HG03159 (cell line): ENCODE results near the gene OSBPL6.
A peak's percentile ranks its signal among the peaks of the same experiment; 100 is the strongest.

Experiments
- ATAC-seq: cut with Tn5 transposase; IDR thresholded peaks from one replicate; pipeline ENCODE4 v1.9.1; 2021; ENCODE audit warnings: mild to moderate bottlenecking, moderate library complexity; ENCODE audit not compliant: unreplicated experiment

The OSBPL6 gene

DNA sequence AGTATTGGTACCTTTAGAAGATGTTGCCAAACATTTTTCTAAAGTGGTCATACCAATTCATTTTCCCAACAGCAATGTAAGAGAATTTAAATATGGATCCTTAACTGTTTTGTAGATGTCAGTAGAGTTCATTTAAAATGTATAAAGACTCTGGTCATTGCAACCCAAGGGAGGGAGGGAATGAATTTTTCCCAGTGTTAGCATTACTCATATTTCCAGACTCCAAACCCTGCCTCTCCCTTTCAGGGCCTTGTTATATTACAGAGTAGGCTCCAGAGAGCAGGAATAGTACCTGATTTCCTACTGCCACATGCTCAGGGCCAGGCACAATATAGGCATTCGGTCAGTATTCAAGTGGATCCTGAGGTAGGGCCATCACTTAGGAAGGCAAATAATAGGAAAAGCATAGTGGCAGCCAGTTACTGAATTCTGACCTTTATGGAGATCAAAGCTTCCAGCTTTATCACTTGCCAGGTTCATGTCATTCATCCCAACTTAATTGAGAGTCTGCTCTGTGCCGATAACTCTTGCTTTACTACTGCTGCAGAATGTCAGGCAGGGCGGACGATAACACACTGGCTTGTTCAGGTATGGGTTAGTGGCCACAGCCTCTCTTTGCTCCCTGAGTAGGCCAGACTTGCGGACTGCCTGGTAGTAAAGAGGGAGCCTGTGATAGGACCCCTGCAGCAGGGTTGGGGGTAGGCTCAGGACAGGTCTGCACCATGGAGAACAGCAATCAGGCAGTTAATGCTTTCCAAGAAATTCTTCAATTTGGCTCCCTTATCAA is 75.3 kb downstream of the OSBPL6 start:
- no peak for ATAC-seq

GRCh38 chr2:178270338-178270737 is 76.0 kb downstream of the OSBPL6 start:
- ATAC-seq, result no peak

- no peak for ATAC-seq
Observed at GRCh38 chr2:178271094-178271493, 76.8 kb downstream of the OSBPL6 start.

DNA sequence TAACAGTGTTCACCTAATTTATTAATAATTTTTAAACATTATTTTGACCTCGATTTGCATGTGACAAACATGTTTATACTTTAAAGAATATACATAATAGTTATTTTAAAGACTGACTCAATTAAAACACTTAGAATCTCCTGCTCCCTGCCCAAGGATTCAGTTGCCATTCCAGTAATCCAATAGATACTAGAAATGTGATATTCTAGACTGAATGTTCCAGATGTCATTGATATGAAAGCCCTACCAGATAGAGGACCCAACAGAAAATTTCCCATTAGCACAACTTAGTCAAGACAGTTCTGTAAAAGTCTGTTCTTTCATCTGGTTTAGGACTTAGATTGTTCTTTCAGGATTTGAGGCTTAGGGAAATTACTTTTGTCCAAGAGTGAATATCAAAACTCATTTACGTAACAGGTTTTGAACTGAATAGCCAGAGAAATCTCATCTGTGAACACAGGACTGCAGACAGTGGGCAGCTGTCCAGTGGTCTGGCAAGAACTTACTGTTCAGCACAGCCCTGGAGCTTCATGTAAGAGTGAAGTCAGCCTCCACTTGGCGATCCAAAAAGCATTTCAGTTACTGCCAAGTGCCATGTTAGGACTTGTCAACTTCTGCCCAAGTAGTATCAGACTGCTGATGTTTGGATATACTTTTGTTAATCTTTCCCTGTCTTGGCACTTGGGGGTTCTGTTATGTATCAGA is 77.5 kb downstream of the OSBPL6 start:
- ATAC-seq, result no peak

DNA sequence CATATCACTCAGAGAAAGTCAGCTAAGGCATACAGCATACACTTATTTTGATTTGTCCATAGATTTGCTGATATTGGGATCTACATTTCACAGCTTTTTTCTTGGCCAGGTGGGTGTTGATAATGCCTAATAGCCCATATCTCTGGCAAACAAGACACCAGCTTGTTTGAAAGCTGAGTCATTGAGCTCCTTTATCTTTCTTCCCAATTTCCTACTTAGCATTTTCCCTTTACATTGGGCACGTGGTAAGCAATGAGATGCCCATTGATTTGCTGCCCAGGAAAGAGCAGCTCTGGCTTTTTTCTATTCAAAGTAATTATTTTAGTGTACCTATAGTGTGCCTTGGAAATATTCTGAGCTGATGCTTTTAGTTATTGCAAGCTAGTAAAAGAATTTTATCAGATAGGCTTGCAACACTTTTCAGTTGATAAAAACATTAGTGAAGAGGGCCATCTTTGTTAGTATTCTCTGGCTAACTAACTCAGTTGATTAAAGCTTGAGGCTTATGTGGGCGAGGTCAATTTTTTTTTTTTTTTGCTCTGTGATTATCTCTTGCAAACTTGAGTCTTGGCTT is 79.6 kb downstream of the OSBPL6 start:
- no peak for ATAC-seq

GRCh38 chr2:178275600-178275999 is 81.3 kb downstream of the OSBPL6 start:
- ATAC-seq, result no peak

DNA sequence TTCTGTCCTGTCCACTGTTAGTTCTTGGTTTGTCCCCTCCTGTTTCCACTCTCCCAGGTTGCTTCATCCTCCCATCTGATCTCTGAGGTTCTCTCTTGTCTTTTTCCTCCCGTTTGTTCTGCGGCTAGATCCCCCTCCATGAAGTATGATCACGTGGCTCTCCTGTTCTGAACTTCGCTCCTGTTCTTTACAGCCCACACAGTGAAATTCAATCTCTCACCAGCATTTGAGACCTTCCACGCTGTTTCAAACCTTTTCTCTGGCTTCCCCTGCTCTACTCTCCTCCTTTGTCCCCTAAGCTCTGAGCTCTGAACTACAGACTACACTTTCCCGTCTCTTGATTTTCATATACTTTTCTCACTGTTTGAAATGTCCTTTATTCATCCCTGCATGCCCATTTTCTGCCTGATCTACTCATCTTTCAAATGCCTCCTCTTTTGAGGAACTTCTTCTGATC is 83.5 kb downstream of the OSBPL6 start:
- no peak for ATAC-seq

DNA sequence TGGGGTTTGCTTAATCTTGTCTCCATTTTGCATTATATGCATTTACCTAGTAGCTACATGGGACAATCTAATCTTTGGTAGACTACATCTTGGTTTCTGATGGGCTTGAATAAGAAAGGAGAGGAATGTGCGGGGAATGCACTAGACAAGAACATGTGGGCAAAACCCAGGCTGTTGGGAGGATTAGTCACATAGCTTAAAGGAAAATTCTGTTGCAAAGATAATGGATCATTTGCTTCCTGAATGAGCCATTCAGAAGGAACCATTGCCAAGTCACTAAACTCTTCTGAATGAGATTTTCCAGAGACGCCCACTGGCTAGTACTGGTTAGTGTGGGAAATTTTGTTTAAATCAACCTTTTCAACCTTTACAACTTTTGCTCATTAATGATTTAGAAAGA is 84.8 kb downstream of the OSBPL6 start:
- no peak for ATAC-seq

DNA sequence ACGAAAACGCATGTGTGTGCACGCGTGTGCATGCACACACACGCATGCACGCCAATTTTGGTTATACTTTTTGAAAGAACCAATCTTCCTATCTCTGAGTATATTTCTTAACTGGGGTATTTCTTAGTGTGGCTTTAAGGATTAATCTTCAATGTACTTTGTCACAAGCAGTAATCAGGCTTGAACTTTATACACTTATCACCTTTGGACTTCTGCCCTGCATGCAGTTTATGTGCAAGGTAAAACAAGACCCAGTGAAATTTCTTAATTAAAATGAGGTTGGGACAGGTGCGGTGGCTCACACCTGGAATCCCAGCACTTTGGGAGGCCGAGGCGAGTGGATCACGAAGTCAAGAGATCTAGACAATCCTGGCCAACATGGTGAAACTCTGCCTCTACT is 85.3 kb downstream of the OSBPL6 start:
- ATAC-seq, result no peak

GRCh38 chr2:178280244-178280852 is 86.0 kb downstream of the OSBPL6 start:
- ATAC-seq, result peak; percentile 87

GRCh38 chr2:178282075-178282815 is 87.9 kb downstream of the OSBPL6 start:
- no peak for ATAC-seq

GRCh38 chr2:178283341-178283918 is 89.1 kb downstream of the OSBPL6 start:
- ATAC-seq, result no peak

- no peak for ATAC-seq
Observed at GRCh38 chr2:178284613-178285286, 90.4 kb downstream of the OSBPL6 start.

DNA sequence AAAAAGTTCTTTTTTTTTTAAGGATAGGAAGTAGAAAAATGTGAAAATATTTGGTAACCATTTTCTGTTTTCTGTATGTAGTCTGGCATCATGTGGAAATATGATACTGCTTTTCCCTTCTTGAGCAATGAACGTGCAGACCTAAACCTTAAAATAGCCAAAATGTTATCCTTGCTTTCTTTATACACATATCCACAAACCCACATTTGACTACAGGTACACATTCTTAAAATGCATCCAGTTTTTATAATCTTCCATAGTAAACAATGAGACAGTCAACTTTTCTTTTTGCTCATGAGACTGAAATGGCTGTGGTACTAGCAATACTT is 90.9 kb downstream of the OSBPL6 start:
- ATAC-seq, result no peak

DNA sequence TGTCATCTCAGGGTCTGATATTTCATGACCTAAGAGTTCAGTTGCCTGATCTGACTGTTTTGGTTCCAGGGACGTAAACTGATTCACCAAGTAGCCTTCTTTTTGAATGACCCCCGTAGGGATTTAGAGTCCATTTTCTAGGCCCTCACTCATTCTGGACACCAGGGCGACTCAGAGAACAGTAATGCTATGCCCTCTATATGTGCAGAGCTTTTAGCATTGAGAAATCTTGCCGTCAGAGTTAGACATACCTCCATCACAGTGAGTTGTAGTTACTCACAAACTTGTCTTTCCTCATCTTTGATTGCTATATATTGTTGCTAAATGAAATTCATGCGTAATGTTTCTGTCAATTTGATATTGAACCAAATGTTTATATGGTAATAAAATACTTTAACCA is 92.3 kb downstream of the OSBPL6 start:
- ATAC-seq, result no peak

DNA sequence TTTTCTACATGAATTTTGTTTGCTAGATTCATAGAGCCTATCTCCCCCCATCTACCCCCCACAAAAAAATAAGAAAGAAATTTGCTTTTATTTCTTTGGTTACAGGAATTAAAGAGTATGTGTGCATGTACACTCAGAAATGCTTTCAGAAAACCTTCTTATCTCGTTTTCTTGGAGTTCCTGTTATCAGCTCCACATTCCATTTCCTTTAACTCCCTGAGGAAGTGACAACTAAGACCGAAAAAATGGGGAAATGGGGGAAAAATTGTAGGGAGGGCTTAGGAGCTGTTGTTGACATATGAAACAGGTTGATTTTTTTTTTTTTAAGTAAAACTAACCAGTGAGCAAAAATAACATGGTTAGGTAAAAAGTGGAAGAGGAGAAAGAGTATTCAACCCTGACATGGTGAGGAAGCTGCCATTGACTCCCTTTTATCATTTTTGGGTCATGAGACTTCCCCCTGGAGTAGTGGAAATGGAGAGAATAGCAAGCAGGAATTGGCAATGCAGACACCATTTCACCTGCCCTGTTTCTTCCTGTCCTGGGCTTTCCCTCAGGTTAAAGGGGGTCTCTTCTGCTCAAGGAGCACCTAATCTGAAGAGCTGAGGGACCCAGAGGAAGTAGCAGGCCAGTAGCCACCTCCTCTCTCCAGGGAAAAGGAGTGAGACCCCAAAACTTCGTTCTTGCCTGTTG is 93.5 kb downstream of the OSBPL6 start:
- ATAC-seq, result no peak

- no peak for ATAC-seq
Observed at GRCh38 chr2:178291703-178292102, 97.4 kb downstream of the OSBPL6 start.

DNA sequence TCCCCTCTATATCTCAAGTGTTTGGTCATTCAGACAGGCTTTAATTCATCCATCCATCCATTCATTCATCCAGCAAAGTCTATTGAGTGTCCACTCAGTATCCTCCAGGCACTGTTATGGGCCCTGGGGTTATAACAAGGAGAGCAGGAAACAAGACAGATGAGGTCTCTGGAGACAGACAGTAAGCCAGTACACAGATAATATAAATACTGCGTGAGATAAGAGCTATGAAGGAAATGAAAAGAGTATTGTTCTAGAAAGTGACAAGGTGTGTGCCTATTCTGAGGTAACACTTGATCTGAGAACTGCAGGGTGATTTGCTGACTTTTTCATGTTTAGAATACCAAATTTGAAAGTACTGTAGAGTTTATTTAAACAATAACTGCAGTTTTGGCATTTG is 98.3 kb downstream of the OSBPL6 start:
- no peak for ATAC-seq

- ATAC-seq, result no peak
Observed at GRCh38 chr2:178295115-178295514, 100.8 kb downstream of the OSBPL6 start.

DNA sequence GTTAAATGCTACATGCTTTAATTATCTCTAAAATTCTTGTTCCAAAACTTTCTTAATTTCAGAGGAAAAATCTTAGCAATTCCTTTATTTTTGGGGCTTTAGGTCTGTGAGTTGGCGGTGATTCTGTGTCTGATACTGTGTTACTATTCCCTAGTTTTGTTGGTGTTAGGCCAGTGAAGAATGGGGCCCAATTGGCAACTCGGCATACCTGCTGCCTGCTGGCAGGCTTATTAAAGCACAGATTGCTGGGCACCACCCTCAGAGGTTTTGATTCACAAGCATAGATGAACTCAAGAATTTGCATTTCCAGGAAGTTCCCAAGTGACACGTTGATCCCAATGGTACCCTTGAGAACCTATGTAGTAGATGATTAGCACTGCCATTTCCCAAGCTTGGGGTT is 101.6 kb downstream of the OSBPL6 start:
- ATAC-seq, result no peak
